Measurements from ENCODE around the gene TSC22D4.

TSC22D4 gene

GRCh38 chr7:100472854-100473499 lies 6.0 kb downstream of the TSC22D4 start (continued):
- TF ChIP-seq RBAK (tag by site-specific recombination; IDR thresholded peaks at IDR 0.05) (no peak), SCRT2 (tag by site-specific recombination; IDR thresholded peaks at IDR 0.05) (peak; percentile 75)

- Histone ChIP-seq H3K9me3 (ENCODE audit: control insufficient read depth, insufficient read depth, low read depth, low read length) (no peaks in the 10 kb centered on the region), H3K27ac (ENCODE audit: extremely low read depth, low read depth, low read length) (no peak overlapping the region), H3K36me3 (ENCODE audit: control insufficient read depth in 2 of 2, insufficient read depth in 1 of 2, low read length in 2 of 2) (peaks cover 7 to 31% of the 10 kb centered on the region in 2 experiments; a peak in 2 of 3 replicates), H3K4me3 (ENCODE audit: low read depth, low read length) (no peak overlapping the region), H3K4me1 (ENCODE audit: control insufficient read depth, insufficient read depth, low read length) (peaks cover 9% of the 10 kb centered on the region)
- ChIA-PET CTCF (interaction anchor here (0.6 to 2.3 kb wide), 2 partner anchors 87 to 379 kb away, joined by 3 to 20 read pairs; no protein-coding TSS in a partner anchor), POLR2A (interaction anchor here (2.0 kb wide), 1 partner anchor 114 kb away, joined by 4 read pairs; the partner anchor contains the start of genes FBXO24 and LRCH4)
- peak; percentile 97 for TF ChIP-seq KLF1 (tag by site-specific recombination; IDR thresholded peaks at IDR 0.05)
- TF ChIP-seq ZNF157 (tag by site-specific recombination; IDR thresholded peaks at IDR 0.05): no peak
- TF ChIP-seq KLF8 (tag by site-specific recombination; IDR thresholded peaks at IDR 0.05): peak; percentile 57
Observed at GRCh38 chr7:100472121-100472851, 6.7 kb downstream of the TSC22D4 start.

GRCh38 chr7:100471021-100471420 lies 8.0 kb downstream of the TSC22D4 start:
- H3K9me3 ChIP-seq (ENCODE audit: control insufficient read depth, insufficient read depth, low read depth, low read length): no peaks in the 10 kb centered on the region
- ChIA-PET POLR2A (interaction anchor here (1.4 kb wide), 1 partner anchor 8 kb away, joined by 4 read pairs; no protein-coding TSS in a partner anchor), CTCF (interaction anchor here (1.0 to 2.9 kb wide), 3 partner anchors 89 to 255 kb away, joined by 4 to 10 read pairs (median 9); no protein-coding TSS in a partner anchor)
- H3K36me3 ChIP-seq (ENCODE audit: control insufficient read depth in 2 of 2, insufficient read depth in 1 of 2, low read length in 2 of 2): peaks cover 3 to 33% of the 10 kb centered on the region in 2 experiments; a peak in 2 of 3 replicates
- no peak overlapping the region for H3K27ac ChIP-seq (ENCODE audit: extremely low read depth, low read depth, low read length)
- no peak overlapping the region for H3K4me3 ChIP-seq (ENCODE audit: low read depth, low read length)
- no peak for TF ChIP-seq ZNF473 (tag by site-specific recombination; IDR thresholded peaks at IDR 0.05)
- no peak for TF ChIP-seq ZNF391 (tag by site-specific recombination; IDR thresholded peaks at IDR 0.05; ENCODE audit: borderline replicate concordance, low read depth)
- no peak for TF ChIP-seq ZBTB8A (tag by site-specific recombination; IDR thresholded peaks at IDR 0.05)
- no peak for TF ChIP-seq KLF8 (tag by site-specific recombination; IDR thresholded peaks at IDR 0.05)
- no peak for TF ChIP-seq ZFP3 (tag by site-specific recombination; IDR thresholded peaks at IDR 0.05; ENCODE audit: low read depth)
- TF ChIP-seq ZNF623 (tag by site-specific recombination; IDR thresholded peaks at IDR 0.05): no peak
- no peak for TF ChIP-seq PRDM6 (tag by site-specific recombination; IDR thresholded peaks at IDR 0.05)
- no peak for TF ChIP-seq ZNF266 (tag by site-specific recombination; IDR thresholded peaks at IDR 0.05; ENCODE audit: low read depth)
- TF ChIP-seq RBAK (tag by site-specific recombination; IDR thresholded peaks at IDR 0.05): no peak
- TF ChIP-seq ZNF341 (tag by site-specific recombination; IDR thresholded peaks at IDR 0.05; ENCODE audit: low read depth): no peak
- no peak for TF ChIP-seq ZNF169 (tag by site-specific recombination; IDR thresholded peaks at IDR 0.05)
- TF ChIP-seq EGR2 (tag by site-specific recombination; IDR thresholded peaks at IDR 0.05; ENCODE audit: low read depth): no peak
- TF ChIP-seq ZNF596 (tag by site-specific recombination; IDR thresholded peaks at IDR 0.05): no peak
- no peak for TF ChIP-seq ZNF639 (tag by site-specific recombination; IDR thresholded peaks at IDR 0.05)
- no peak for TF ChIP-seq ZNF558 (tag by site-specific recombination; IDR thresholded peaks at IDR 0.05)
- no peak for TF ChIP-seq ZFHX2 (tag by site-specific recombination; conservative IDR thresholded peaks at IDR 0.05)
- no peak for TF ChIP-seq ZSCAN4 (tag by site-specific recombination; IDR thresholded peaks at IDR 0.05)
- TF ChIP-seq ZBTB26 (tag by site-specific recombination; optimal IDR thresholded peaks at IDR 0.05): no peak
- H3K4me1 ChIP-seq (ENCODE audit: control insufficient read depth, insufficient read depth, low read length): peaks cover 6% of the 10 kb centered on the region
